SJSA1 (cell line): ENCODE results near the gene ZNF212. TPM values are rescaled to one million over a fixed set of nuclear protein-coding genes. Genes with fewer than 3 reads are reported as not detected.

Source experiments
- DNase-seq, 2 experiments: peaks; one replicate each; pipeline ENCODE4 v3.0.0-alpha.2; 2015 to 2020; ENCODE audit warnings: low spot score in 2 of 2, low read depth in 1 of 2
- H3K27ac ChIP-seq: fragments of 250-450 bp; sonication (Bioruptor Pico); 2 replicates; pipeline ENCODE4 v1.5.1; 2020; ENCODE audit warnings: mild to moderate bottlenecking, moderate library complexity
- H3K27me3 ChIP-seq: fragments of 250-450 bp; sonication (Bioruptor Pico); replicated peaks from 2 replicates; pipeline ENCODE4 v1.5.1; 2020; ENCODE audit warnings: mild to moderate bottlenecking, moderate library complexity
- H3K36me3 ChIP-seq: fragments of 250-450 bp; sonication (Bioruptor Pico); 2 replicates; pipeline ENCODE4 v1.5.1; 2020; ENCODE audit warnings: mild to moderate bottlenecking
- H3K4me1 ChIP-seq: fragments of 250-450 bp; sonication (Bioruptor Pico); replicated peaks from 2 replicates; pipeline ENCODE4 v1.6.1; 2021; ENCODE audit warnings: mild to moderate bottlenecking
- H3K4me3 ChIP-seq: fragments of 250-450 bp; sonication (Bioruptor Pico); 2 replicates; pipeline ENCODE4 v1.5.1; 2020; ENCODE audit warnings: mild to moderate bottlenecking
- H3K9me3 ChIP-seq: fragments of 250-450 bp; sonication (Bioruptor Pico); replicated peaks from 2 replicates; pipeline ENCODE4 v1.5.1; 2020; ENCODE audit warnings: mild to moderate bottlenecking
- total RNA-seq: library from RNA; depleted of rRNA; stranded (reverse); fragments of >200 nt; shearing (Covaris generic); gene quantifications from 2 replicates; pipeline ENCODE4 v1.2.3, GENCODE V29; 2014

The ZNF212 gene
- total RNA-seq, 1 experiment from 2014 or later: 6.3 TPM

- Histone ChIP-seq H3K27me3 (no peaks in the 10 kb centered on the region), H3K36me3 (no peaks in the 10 kb centered on the region), H3K27ac (no peak overlapping the region), H3K4me1 (peaks cover 9% of the 10 kb centered on the region), H3K9me3 (0 out of 2 replicates have a peak, but pooled peaks cover 4% of the 10 kb centered on the region), H3K4me3 (no peak overlapping the region)
- no peak for DNase-seq
These were observed 50.4 kb downstream of the ZNF212 start for GRCh38 chr7:149289856-149290255.

- no peaks in the 10 kb centered on the region for H3K36me3 ChIP-seq
- no peak overlapping the region for H3K4me3 ChIP-seq
- no peaks in the 10 kb centered on the region for H3K27me3 ChIP-seq
- no peak for DNase-seq
- H3K4me1 ChIP-seq: no peaks in the 10 kb centered on the region
- no peak overlapping the region for H3K27ac ChIP-seq
- H3K9me3 ChIP-seq: no peaks in the 10 kb centered on the region
These were observed 51.8 kb downstream of the ZNF212 start for GRCh38 chr7:149291036-149291780.

- Histone ChIP-seq H3K27me3 (no peaks in the 10 kb centered on the region), H3K4me1 (no peaks in the 10 kb centered on the region)
These were observed 52.5 kb downstream of the ZNF212 start for GRCh38 chr7:149291781-149292461.

GRCh38 chr7:149292462-149292823 lies 53.0 kb downstream of the ZNF212 start:
- DNase-seq: no peak
- no peaks in the 10 kb centered on the region for H3K9me3 ChIP-seq
- no peaks in the 10 kb centered on the region for H3K36me3 ChIP-seq
- no peaks in the 10 kb centered on the region for H3K4me1 ChIP-seq
- no peaks in the 10 kb centered on the region for H3K27me3 ChIP-seq
- H3K27ac ChIP-seq: no peak overlapping the region
- H3K4me3 ChIP-seq: no peak overlapping the region

More at GRCh38 chr7:149291781-149292461, 52.5 kb downstream of the ZNF212 start:
- no peak overlapping the region for H3K4me3 ChIP-seq
- no peaks in the 10 kb centered on the region for H3K9me3 ChIP-seq
- H3K36me3 ChIP-seq: no peaks in the 10 kb centered on the region
- DNase-seq: no peak
- H3K27ac ChIP-seq: no peak overlapping the region

GRCh38 chr7:149293338-149293737 lies 53.9 kb downstream of the ZNF212 start:
- no peaks in the 10 kb centered on the region for H3K9me3 ChIP-seq
- no peaks in the 10 kb centered on the region for H3K27me3 ChIP-seq
- DNase-seq: no peak
- H3K4me1 ChIP-seq: no peaks in the 10 kb centered on the region
- H3K36me3 ChIP-seq: no peaks in the 10 kb centered on the region
- no peak overlapping the region for H3K27ac ChIP-seq
- H3K4me3 ChIP-seq: no peak overlapping the region

- no peak for DNase-seq
- no peaks in the 10 kb centered on the region for H3K9me3 ChIP-seq
These were observed 54.6 kb downstream of the ZNF212 start for GRCh38 chr7:149293946-149294633.

GRCh38 chr7:149294634-149295480 lies 55.4 kb downstream of the ZNF212 start:
- DNase-seq: no peak

More at GRCh38 chr7:149293946-149294633, 54.6 kb downstream of the ZNF212 start:
- H3K36me3 ChIP-seq: no peaks in the 10 kb centered on the region
- H3K4me3 ChIP-seq: no peak overlapping the region
- no peak overlapping the region for H3K27ac ChIP-seq
- H3K4me1 ChIP-seq: no peaks in the 10 kb centered on the region
- no peaks in the 10 kb centered on the region for H3K27me3 ChIP-seq

GRCh38 chr7:149295481-149295850 lies 56.0 kb downstream of the ZNF212 start:
- DNase-seq: no peak
- H3K36me3 ChIP-seq: no peaks in the 10 kb centered on the region
- no peaks in the 10 kb centered on the region for H3K27me3 ChIP-seq
- H3K4me1 ChIP-seq: no peaks in the 10 kb centered on the region
- H3K4me3 ChIP-seq: no peak overlapping the region
- no peaks in the 10 kb centered on the region for H3K9me3 ChIP-seq
- no peak overlapping the region for H3K27ac ChIP-seq

More at GRCh38 chr7:149294634-149295480, 55.4 kb downstream of the ZNF212 start:
- Histone ChIP-seq H3K27me3 (no peaks in the 10 kb centered on the region), H3K36me3 (no peaks in the 10 kb centered on the region), H3K27ac (no peak overlapping the region), H3K4me3 (no peak overlapping the region), H3K4me1 (no peaks in the 10 kb centered on the region), H3K9me3 (no peaks in the 10 kb centered on the region)

GRCh38 chr7:149296368-149296767 lies 56.9 kb downstream of the ZNF212 start:
- DNase-seq: no peak
- Histone ChIP-seq H3K9me3 (no peaks in the 10 kb centered on the region), H3K27me3 (no peaks in the 10 kb centered on the region), H3K4me3 (no peak overlapping the region), H3K27ac (no peak overlapping the region), H3K4me1 (no peaks in the 10 kb centered on the region), H3K36me3 (no peaks in the 10 kb centered on the region)

GRCh38 chr7:149297034-149297755 lies 57.7 kb downstream of the ZNF212 start:
- Histone ChIP-seq H3K9me3 (no peaks in the 10 kb centered on the region), H3K4me1 (no peaks in the 10 kb centered on the region), H3K27ac (no peak overlapping the region), H3K36me3 (no peaks in the 10 kb centered on the region), H3K4me3 (no peak overlapping the region), H3K27me3 (no peaks in the 10 kb centered on the region)
- no peak for DNase-seq

- H3K9me3 ChIP-seq: no peaks in the 10 kb centered on the region
- H3K27me3 ChIP-seq: no peaks in the 10 kb centered on the region
- no peak overlapping the region for H3K27ac ChIP-seq
- no peaks in the 10 kb centered on the region for H3K4me1 ChIP-seq
- H3K4me3 ChIP-seq: no peak overlapping the region
- no peak for DNase-seq
- no peaks in the 10 kb centered on the region for H3K36me3 ChIP-seq
These were observed 61.3 kb downstream of the ZNF212 start for GRCh38 chr7:149300620-149301285.

GRCh38 chr7:149302222-149302621 lies 62.8 kb downstream of the ZNF212 start:
- no peaks in the 10 kb centered on the region for H3K36me3 ChIP-seq
- no peak overlapping the region for H3K27ac ChIP-seq
- no peaks in the 10 kb centered on the region; the same call in 1 of the 2 replicates for H3K9me3 ChIP-seq
- DNase-seq: no peak
- no peaks in the 10 kb centered on the region for H3K4me1 ChIP-seq
- no peaks in the 10 kb centered on the region for H3K27me3 ChIP-seq
- H3K4me3 ChIP-seq: no peak overlapping the region
